GM12801 (cell line): ENCODE data around the gene SPTB.

Source experiments
- TF ChIP-seq, protein P1 (sequence below): IDR thresholded peaks from one replicate; pipeline ENCODE4 v1.5.1; 2011; ENCODE audit warnings: control low read depth; ENCODE audit not compliant: insufficient read length; ENCODE audit errors: extremely low read depth

Gene SPTB

DNA sequence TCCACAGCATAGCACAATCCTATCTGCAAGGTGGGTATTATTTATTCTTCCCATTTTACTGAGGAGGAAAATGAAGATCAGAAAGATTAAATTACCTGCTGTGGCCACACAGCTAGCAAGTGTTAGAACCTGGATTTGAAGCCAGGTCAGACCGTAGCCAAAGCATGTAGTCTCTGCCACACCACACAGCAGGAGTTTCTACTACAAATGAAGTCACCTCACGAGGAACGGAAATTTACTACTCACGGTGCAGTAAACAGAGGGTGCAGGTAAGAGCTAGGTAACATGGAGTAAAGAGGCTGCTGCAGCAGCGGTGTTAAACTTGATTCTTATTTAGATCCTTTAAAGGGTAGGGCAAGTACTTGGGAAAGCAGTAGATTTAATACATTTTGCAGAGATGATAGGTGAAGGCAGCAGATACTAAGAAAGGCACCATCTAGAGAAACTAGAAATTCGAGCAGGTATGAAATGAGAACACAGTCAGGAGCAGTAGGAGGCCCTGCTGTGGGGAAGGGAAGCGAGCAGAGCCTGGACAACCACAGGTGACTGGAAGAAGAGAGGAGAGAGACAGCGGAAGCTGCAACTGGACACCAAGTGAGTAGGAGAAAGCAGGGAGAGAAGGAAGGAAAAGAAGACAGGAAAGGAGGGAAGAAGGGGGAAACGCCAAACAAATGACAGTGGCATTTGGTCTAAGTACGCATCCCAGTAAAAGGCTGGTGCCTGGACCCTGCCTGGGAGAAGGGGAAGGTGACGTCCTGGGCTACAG lies 21.5 kb downstream of the SPTB start:
- TF ChIP-seq, protein P1, sequence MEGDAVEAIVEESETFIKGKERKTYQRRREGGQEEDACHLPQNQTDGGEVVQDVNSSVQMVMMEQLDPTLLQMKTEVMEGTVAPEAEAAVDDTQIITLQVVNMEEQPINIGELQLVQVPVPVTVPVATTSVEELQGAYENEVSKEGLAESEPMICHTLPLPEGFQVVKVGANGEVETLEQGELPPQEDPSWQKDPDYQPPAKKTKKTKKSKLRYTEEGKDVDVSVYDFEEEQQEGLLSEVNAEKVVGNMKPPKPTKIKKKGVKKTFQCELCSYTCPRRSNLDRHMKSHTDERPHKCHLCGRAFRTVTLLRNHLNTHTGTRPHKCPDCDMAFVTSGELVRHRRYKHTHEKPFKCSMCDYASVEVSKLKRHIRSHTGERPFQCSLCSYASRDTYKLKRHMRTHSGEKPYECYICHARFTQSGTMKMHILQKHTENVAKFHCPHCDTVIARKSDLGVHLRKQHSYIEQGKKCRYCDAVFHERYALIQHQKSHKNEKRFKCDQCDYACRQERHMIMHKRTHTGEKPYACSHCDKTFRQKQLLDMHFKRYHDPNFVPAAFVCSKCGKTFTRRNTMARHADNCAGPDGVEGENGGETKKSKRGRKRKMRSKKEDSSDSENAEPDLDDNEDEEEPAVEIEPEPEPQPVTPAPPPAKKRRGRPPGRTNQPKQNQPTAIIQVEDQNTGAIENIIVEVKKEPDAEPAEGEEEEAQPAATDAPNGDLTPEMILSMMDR = no peak

- TF ChIP-seq, protein P1 = no peak
These were observed 22.9 kb downstream of the SPTB start for GRCh38 chr14:64856529-64857445.

- TF ChIP-seq, protein P1 = no peak
These were observed 23.8 kb downstream of the SPTB start for GRCh38 chr14:64855721-64856528.

DNA sequence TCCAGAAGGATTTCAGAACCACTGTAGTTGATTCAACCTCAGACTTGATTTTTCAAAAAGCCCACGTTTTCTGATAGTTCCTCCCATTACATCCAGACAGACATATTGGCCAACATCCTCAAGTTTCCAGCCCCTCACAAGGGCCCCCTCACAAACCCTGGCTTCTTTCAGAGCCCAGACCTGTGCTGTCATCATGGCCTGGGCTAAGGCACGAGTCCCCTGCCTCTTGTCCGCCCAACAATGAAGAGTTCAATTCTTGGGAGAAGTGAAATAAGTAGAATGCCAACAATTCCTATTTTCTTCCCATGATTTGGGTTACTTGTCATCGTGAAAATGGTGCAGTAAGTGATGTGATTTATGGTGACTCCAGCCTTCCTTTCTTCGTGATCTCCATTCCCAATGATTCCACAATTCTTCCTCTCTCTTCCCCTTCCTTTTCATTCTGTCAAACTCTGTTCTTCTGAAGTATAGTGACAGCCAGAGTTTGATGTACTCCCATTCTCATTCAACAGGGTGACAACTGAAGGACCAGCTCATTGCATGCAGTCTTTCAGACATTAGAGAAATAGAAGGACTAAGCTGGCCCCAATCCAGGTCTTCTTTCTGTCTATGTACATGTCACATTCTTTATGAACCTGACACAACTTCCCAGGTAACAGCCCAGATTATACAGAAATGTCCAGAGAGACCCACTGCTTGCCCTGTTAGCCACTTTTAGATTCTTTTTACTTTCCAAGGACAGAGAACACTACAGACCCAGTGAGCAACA lies 29.2 kb downstream of the SPTB start:
- TF ChIP-seq, protein P1 = no peak

- TF ChIP-seq, protein P1 = no peak
These were observed 29.8 kb downstream of the SPTB start for GRCh38 chr14:64849940-64850339.

DNA sequence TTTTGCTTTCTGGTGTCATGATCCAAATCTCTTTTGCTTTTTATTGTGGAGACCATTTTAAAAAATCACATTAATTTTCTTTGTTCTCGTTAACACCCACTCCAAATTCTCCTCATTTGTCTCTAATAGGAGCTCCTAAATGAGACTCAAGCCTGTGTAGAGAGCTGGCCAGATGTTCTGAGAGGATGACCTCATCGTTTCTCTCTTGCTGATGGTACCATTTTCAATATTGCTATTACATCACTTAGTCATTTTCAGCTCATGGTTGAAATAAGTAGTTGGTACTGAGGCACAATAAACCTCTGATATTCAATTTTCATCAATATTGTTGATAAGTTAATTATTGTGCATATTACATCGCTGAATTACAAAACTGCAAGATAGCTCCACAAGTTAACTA lies 31.5 kb downstream of the SPTB start:
- TF ChIP-seq, protein P1 = no peak
